Mesenchymal stem cell (in vitro differentiated cells and primary cell): Measurements from ENCODE around the gene YTHDC2.

Source experiments
- DNase-seq: peaks from one replicate; pipeline ENCODE4 v3.0.0-alpha.2; 2013
- H2AFZ ChIP-seq: one replicate; pipeline ENCODE4 v1.6.1; 2013; ENCODE audit warnings: low read depth, mild to moderate bottlenecking, control low read depth, inconsistent platforms, low read length, moderate library complexity
- H2AK5ac ChIP-seq: 2 replicates; pipeline ENCODE4 v1.6.1; 2013; ENCODE audit warnings: low read length, moderate library complexity, mild to moderate bottlenecking, inconsistent platforms; ENCODE audit not compliant: severe bottlenecking
- H2BK120ac ChIP-seq: one replicate; pipeline ENCODE4 v1.6.1; 2013; ENCODE audit warnings: low read depth, mild to moderate bottlenecking, inconsistent platforms, low read length, moderate library complexity
- H2BK12ac ChIP-seq, 2 experiments: one replicate each; pipeline ENCODE4 v1.6.1; 2013; ENCODE audit warnings: inconsistent platforms in 2 of 2, low read length in 2 of 2, mild to moderate bottlenecking in 2 of 2, moderate library complexity in 2 of 2, control low read depth in 1 of 2
- H2BK15ac ChIP-seq: one replicate; pipeline ENCODE4 v1.6.1; 2013; ENCODE audit warnings: mild to moderate bottlenecking, low read depth, inconsistent platforms; ENCODE audit not compliant: poor library complexity, severe bottlenecking
- H2BK5ac ChIP-seq: 2 replicates; pipeline ENCODE4 v1.6.1; 2013; ENCODE audit warnings: low read depth, mild to moderate bottlenecking, low read length, control low read depth, inconsistent platforms; ENCODE audit not compliant: poor library complexity, severe bottlenecking
- H3K14ac ChIP-seq, 2 experiments: one replicate each; pipeline ENCODE4 v1.6.1; 2013; ENCODE audit warnings: inconsistent platforms in 2 of 2, low read length in 2 of 2, control low read depth in 1 of 2, mild to moderate bottlenecking in 1 of 2, moderate library complexity in 1 of 2
- H3K18ac ChIP-seq, 2 experiments: one replicate each; pipeline ENCODE4 v1.6.1; 2013; ENCODE audit warnings: inconsistent platforms in 2 of 2, low read length in 2 of 2, control low read depth in 1 of 2, low read depth in 1 of 2, mild to moderate bottlenecking in 1 of 2
- H3K23ac ChIP-seq, 2 experiments: one replicate each; pipeline ENCODE4 v1.6.1; 2013; ENCODE audit warnings: inconsistent platforms in 2 of 2, low read length in 2 of 2, mild to moderate bottlenecking in 2 of 2, moderate library complexity in 2 of 2, control low read depth in 1 of 2
- H3K27ac ChIP-seq: 2 replicates; pipeline ENCODE4 v1.5.1; 2013; ENCODE audit warnings: mild to moderate bottlenecking, moderate library complexity, low read length, control low read depth, inconsistent platforms; ENCODE audit not compliant: poor library complexity, severe bottlenecking
- H3K27me3 ChIP-seq, 2 experiments: 2 replicates each; pipeline versions ENCODE4 v1.6.1 to v1.7.0; 2013; ENCODE audit warnings: low read length in 2 of 2, mild to moderate bottlenecking in 2 of 2, moderate library complexity in 2 of 2, control low read depth in 1 of 2, inconsistent platforms in 1 of 2; ENCODE audit not compliant: control insufficient read depth in 1 of 2, insufficient read depth in 1 of 2
- H3K36me3 ChIP-seq, 2 experiments: 2 replicates each; pipeline versions ENCODE4 v1.6.1 to v1.7.0; 2013; ENCODE audit warnings: low read length in 2 of 2, control low read depth in 1 of 2, inconsistent platforms in 1 of 2, low read depth in 1 of 2, mild to moderate bottlenecking in 1 of 2; ENCODE audit not compliant: insufficient read depth in 2 of 2, control insufficient read depth in 1 of 2
- H3K4ac ChIP-seq, 2 experiments: one replicate each; pipeline ENCODE4 v1.6.1; 2013; ENCODE audit warnings: inconsistent platforms in 2 of 2, low read length in 2 of 2, mild to moderate bottlenecking in 2 of 2, moderate library complexity in 2 of 2, control low read depth in 1 of 2, low read depth in 1 of 2
- H3K4me1 ChIP-seq: 2 replicates; pipeline ENCODE4 v1.6.1; 2013; ENCODE audit warnings: low read depth, low read length, control low read depth; ENCODE audit not compliant: control insufficient read depth, insufficient read depth
- H3K4me2 ChIP-seq: 2 replicates; pipeline ENCODE4 v1.6.1; 2013; ENCODE audit warnings: low read length, mild to moderate bottlenecking, inconsistent platforms; ENCODE audit not compliant: poor library complexity, severe bottlenecking
- H3K4me3 ChIP-seq, 2 experiments: 2 replicates each; pipeline versions ENCODE4 v1.5.1 to v1.7.0; 2013; ENCODE audit warnings: low read length in 2 of 2, mild to moderate bottlenecking in 2 of 2, control low read depth in 1 of 2, low read depth in 1 of 2; ENCODE audit not compliant: insufficient read depth in 1 of 2
- H3K79me1 ChIP-seq: replicated peaks from 2 replicates; pipeline ENCODE4 v1.6.1; 2013; ENCODE audit warnings: mild to moderate bottlenecking, control low read depth, low read length, inconsistent platforms; ENCODE audit not compliant: poor library complexity, severe bottlenecking
- H3K9ac ChIP-seq: 2 replicates; pipeline ENCODE4 v1.7.0; 2013; ENCODE audit warnings: mild to moderate bottlenecking, low read length, moderate library complexity
- H3K9me3 ChIP-seq: 2 replicates; pipeline ENCODE4 v1.7.0; 2013; ENCODE audit warnings: mild to moderate bottlenecking, low read length; ENCODE audit not compliant: control insufficient read depth
- H4K8ac ChIP-seq: one replicate; pipeline ENCODE4 v1.6.1; 2013; ENCODE audit warnings: inconsistent platforms, mild to moderate bottlenecking, low read length, moderate library complexity
- H4K91ac ChIP-seq: one replicate; pipeline ENCODE4 v1.6.1; 2013; ENCODE audit warnings: mild to moderate bottlenecking, low read length, inconsistent platforms
- WGBS: methylation state at CpG from one replicate; pipeline ENCODE4 v1.1.7; 2013; ENCODE audit warnings: mixed read lengths; 5-methylcytosine and 5-hydroxymethylcytosine counted together

Gene YTHDC2

DNA sequence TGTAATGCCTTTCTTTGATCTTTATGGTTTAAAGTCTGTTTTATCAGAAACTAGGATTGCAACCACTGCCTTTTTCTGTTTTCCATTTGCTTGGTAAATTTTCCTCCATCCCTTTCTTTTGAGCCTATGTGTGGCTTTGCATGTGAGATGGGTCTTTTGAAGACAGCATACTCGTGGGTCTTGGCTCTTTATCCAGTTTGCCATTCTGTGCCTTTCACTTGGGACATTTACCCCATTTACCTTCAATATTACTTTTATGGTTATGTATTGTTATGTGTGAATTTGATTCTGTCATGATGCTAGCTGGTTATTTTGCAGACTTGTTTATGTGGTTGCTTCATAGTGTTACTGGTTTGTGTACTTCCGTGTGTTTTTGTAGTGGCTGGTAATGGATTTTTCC, 59.2 kb downstream of the YTHDC2 start:
- Histone ChIP-seq H3K23ac (no peak overlapping the region), H2AK5ac (no peak overlapping the region), H3K27me3 (no peaks in the 10 kb centered on the region), H2BK5ac (no peak overlapping the region), H2BK15ac (no peak overlapping the region), H3K4me3 (no peak overlapping the region), H2AFZ (no peak overlapping the region), H3K36me3 (peaks cover 14 to 54% of the 10 kb centered on the region in 2 experiments), H2BK120ac (no peak overlapping the region), H3K14ac (no peak overlapping the region), H3K27ac (no peak overlapping the region), H3K4ac (no peak overlapping the region), H3K9me3 (peaks cover 6% of the 10 kb centered on the region), H3K79me1 (peaks cover 16% of the 10 kb centered on the region), H4K91ac (no peak overlapping the region), H3K18ac (no peak overlapping the region), H3K9ac (no peak overlapping the region), H4K8ac (no peak overlapping the region), H3K4me2 (no peak overlapping the region), H2BK12ac (no peak overlapping the region), H3K4me1 (peaks cover 5% of the 10 kb centered on the region)
- WGBS = 100% methylated on average over 1 of the region's 2 CpGs
- DNase-seq = no peak

DNA sequence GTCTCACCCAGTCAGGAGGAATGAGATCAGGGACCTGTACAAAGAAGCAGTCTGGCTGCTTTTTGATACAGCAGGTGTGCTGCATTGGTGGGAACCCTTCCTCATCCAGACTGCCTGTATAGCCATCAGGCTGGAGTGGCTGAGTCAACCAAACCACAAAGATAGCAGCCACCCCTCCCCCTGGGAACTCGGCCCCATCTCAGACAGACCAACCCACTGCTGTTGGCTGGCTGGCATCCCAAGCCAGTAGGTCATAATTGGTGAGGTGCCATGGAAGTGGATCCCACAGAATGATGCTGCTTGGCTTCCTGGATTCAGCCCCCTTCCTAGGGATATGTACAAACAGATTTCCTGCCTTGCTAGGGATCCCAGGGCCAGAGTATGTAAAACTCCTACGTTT, 60.9 kb downstream of the YTHDC2 start:
- Histone ChIP-seq H3K79me1 (peaks cover 16% of the 10 kb centered on the region), H3K36me3 (peaks cover 14 to 43% of the 10 kb centered on the region in 2 experiments), H3K18ac (no peak overlapping the region), H3K4me3 (no peak overlapping the region), H3K4me1 (peaks cover 5% of the 10 kb centered on the region), H3K14ac (no peak overlapping the region), H3K23ac (no peak overlapping the region), H3K4me2 (no peak overlapping the region), H3K4ac (no peak overlapping the region), H2BK120ac (no peak overlapping the region), H2AK5ac (no peak overlapping the region), H4K8ac (no peak overlapping the region), H3K9ac (no peak overlapping the region), H2AFZ (no peak overlapping the region), H3K27ac (no peak overlapping the region), H3K27me3 (no peaks in the 10 kb centered on the region), H2BK12ac (no peak overlapping the region), H4K91ac (no peak overlapping the region), H3K9me3 (peaks cover 6% of the 10 kb centered on the region), H2BK15ac (no peak overlapping the region), H2BK5ac (no peak overlapping the region)
- peak; percentile 73 for DNase-seq
- 52% methylated on average over 2 of the region's 2 CpGs for WGBS

DNA sequence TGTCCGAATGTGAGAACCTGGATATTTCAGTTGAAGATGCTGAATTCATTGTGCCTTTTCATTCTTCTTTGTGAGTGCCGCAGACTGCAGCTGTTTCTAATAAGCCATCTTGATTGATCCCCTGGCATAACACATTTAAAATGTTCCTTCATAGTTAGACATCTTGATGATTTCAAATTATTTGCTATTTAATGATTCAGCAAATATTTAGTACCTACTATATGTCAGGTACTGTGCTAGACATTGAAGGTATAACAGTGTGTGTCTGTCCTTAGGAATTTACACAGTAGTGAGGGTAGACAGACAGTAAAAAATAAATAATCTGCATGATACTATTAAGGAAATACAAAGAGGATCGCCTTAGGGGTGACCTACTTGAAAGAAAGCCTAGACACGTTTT, 61.6 kb downstream of the YTHDC2 start:
- Histone ChIP-seq H2BK5ac (no peak overlapping the region), H3K9ac (no peak overlapping the region), H3K4me2 (no peak overlapping the region), H3K27me3 (no peaks in the 10 kb centered on the region), H2BK12ac (no peak overlapping the region), H3K4me3 (no peak overlapping the region), H2BK15ac (no peak overlapping the region), H3K4me1 (peaks cover 5% of the 10 kb centered on the region), H3K23ac (no peak overlapping the region), H3K4ac (no peak overlapping the region), H3K14ac (no peak overlapping the region), H3K9me3 (peaks cover 6% of the 10 kb centered on the region), H4K91ac (no peak overlapping the region), H2AK5ac (no peak overlapping the region), H3K18ac (no peak overlapping the region), H3K36me3 (peaks cover 13 to 46% of the 10 kb centered on the region in 2 experiments), H3K27ac (no peak overlapping the region), H3K79me1 (peaks cover 14% of the 10 kb centered on the region), H2AFZ (no peak overlapping the region), H2BK120ac (no peak overlapping the region), H4K8ac (no peak overlapping the region)
- 90% methylated on average over 4 of the region's 4 CpGs for WGBS
- no peak for DNase-seq

DNA sequence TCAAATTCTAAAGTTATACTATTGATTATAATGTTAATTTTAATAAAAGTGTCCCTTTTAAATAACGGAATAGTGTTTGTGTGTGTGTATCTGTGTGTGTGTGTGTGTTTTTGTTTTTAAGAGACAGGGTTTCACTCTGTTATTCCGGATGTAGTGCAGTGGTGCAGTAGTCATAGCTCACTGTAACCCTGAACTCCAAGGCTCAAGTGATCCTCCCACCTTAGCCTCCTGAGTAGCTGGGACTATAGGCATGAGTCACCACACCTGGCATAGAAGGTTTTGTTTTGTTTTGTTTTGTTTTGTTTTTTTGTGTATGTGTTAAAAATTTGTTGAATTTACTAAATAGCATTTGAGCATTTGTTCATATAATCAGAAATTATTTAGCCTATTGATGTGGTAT, 64.6 kb downstream of the YTHDC2 start:
- H3K4ac ChIP-seq = no peak overlapping the region
- H3K18ac ChIP-seq = no peak overlapping the region
- no peak overlapping the region for H2BK15ac ChIP-seq
- no peak for DNase-seq
- no peaks in the 10 kb centered on the region for H3K27me3 ChIP-seq
- H3K23ac ChIP-seq = no peak overlapping the region
- no peak overlapping the region for H3K27ac ChIP-seq
- no peak overlapping the region for H3K4me3 ChIP-seq
- H2AK5ac ChIP-seq = no peak overlapping the region
- peaks cover 12% of the 10 kb centered on the region for H3K79me1 ChIP-seq
- no peak overlapping the region for H4K8ac ChIP-seq
- no peak overlapping the region for H3K9ac ChIP-seq
- H3K9me3 ChIP-seq = no peaks in the 10 kb centered on the region
- H2BK5ac ChIP-seq = no peak overlapping the region
- no peak overlapping the region for H4K91ac ChIP-seq
- peaks cover 8 to 40% of the 10 kb centered on the region in 2 experiments for H3K36me3 ChIP-seq
- H2BK12ac ChIP-seq = no peak overlapping the region
- WGBS = 100% methylated on average over 2 of the region's 2 CpGs
- no peak overlapping the region for H2BK120ac ChIP-seq
- peaks cover 5% of the 10 kb centered on the region for H3K4me1 ChIP-seq
- no peak overlapping the region for H3K4me2 ChIP-seq
- H3K14ac ChIP-seq = no peak overlapping the region
- no peak overlapping the region for H2AFZ ChIP-seq
